PFSK-1 (cell line): Measurements from ENCODE around the gene ASCC3.

Experiments used
- FOXP2 ChIP-seq: optimal IDR thresholded peaks from 2 replicates; pipeline ENCODE3; 2011; ENCODE audit warnings: borderline replicate concordance, control low read depth, inconsistent platforms; ENCODE audit not compliant: insufficient read depth; ENCODE audit errors: extremely low read length, extremely low read depth
- POLR2AphosphoS5 ChIP-seq: IDR thresholded peaks from 2 replicates; pipeline ENCODE4 v1.6.1; 2012; ENCODE audit warnings: low read depth, mild to moderate bottlenecking, control low read depth, low read length, moderate library complexity
- REST ChIP-seq, 2 experiments: IDR thresholded peaks; 2 replicates each; pipeline versions ENCODE4 v1.6.1 to v1.8.0; 2011 to 2012; ENCODE audit warnings: low read depth in 2 of 2, low read length in 2 of 2, control low read depth in 1 of 2, inconsistent platforms in 1 of 2, mild to moderate bottlenecking in 1 of 2, moderate library complexity in 1 of 2; ENCODE audit not compliant: insufficient read depth in 1 of 2
- SIN3A ChIP-seq: IDR thresholded peaks from 2 replicates; pipeline ENCODE4 v1.6.1; 2012; ENCODE audit warnings: mild to moderate bottlenecking, low read length, moderate library complexity, borderline replicate concordance; ENCODE audit not compliant: insufficient read depth
- TAF1 ChIP-seq: IDR thresholded peaks from 2 replicates; pipeline ENCODE4 v1.6.1; 2012; ENCODE audit warnings: low read length, control low read depth, borderline replicate concordance; ENCODE audit not compliant: insufficient read depth

ASCC3 gene

GRCh38 chr6:100462706-100463629 lies 418.2 kb downstream of the ASCC3 start:
- TF ChIP-seq POLR2AphosphoS5 (no peak), SIN3A (no peak), REST (IDR thresholded peaks at IDR 0.05; ENCODE audit: insufficient read depth in 1 of 2, low read depth in 2 of 2, low read length in 2 of 2) (no peak), TAF1 (no peak), FOXP2 (no peak)

GRCh38 chr6:100461917-100462705 lies 419.0 kb downstream of the ASCC3 start:
- no peak for TF ChIP-seq SIN3A
- TF ChIP-seq FOXP2: no peak
- no peak for TF ChIP-seq REST (IDR thresholded peaks at IDR 0.05; ENCODE audit: insufficient read depth in 1 of 2, low read depth in 2 of 2, low read length in 2 of 2)
- no peak for TF ChIP-seq TAF1
- TF ChIP-seq POLR2AphosphoS5: no peak

GRCh38 chr6:100461278-100461916 lies 419.7 kb downstream of the ASCC3 start:
- TF ChIP-seq FOXP2 (no peak), SIN3A (no peak), REST (IDR thresholded peaks at IDR 0.05; ENCODE audit: insufficient read depth in 1 of 2, low read depth in 2 of 2, low read length in 2 of 2) (no peak), TAF1 (no peak), POLR2AphosphoS5 (no peak)

GRCh38 chr6:100460650-100461204 lies 420.4 kb downstream of the ASCC3 start:
- TF ChIP-seq FOXP2 (no peak), SIN3A (no peak), TAF1 (no peak), REST (IDR thresholded peaks at IDR 0.05; ENCODE audit: insufficient read depth in 1 of 2, low read depth in 2 of 2, low read length in 2 of 2) (no peak), POLR2AphosphoS5 (no peak)
